ENCODE measurements around the gene RHBDL2.
"Not testable (repeated sequence)": the region's sequence is repeated elsewhere in the genome, so short reads cannot be mapped to it uniquely, and the experiment has no call there.

Gene RHBDL2

DNA sequence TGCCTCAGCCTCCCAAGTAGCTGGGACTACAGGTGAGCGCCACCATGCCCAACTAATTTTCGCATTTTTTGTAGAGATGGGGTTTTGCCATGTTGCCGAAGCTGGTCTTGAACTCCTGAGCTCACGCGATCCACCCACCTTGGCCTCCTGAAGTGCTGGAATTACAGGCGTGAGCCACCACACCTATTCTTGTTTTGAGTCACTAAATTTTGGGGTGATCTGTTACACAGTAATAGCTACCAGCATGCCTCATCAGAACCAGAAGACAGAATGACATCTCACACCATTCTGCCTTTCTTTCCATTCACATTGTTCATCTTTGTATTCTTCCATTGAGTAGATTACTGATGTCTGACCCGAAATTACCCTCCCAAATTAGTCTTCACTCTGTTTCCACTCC lies 9.1 kb downstream of the RHBDL2 start:
- DNase-seq (ENCODE audit: low spot score) = no peak

- no peak for DNase-seq (ENCODE audit: low spot score)
Measured at GRCh38 chr1:38929476-38929875, 12.2 kb downstream of the RHBDL2 start.

GRCh38 chr1:38929054-38929453 lies 12.6 kb downstream of the RHBDL2 start:
- no peak for DNase-seq (ENCODE audit: low spot score)

- DNase-seq (ENCODE audit: low spot score) = no peak
Measured at GRCh38 chr1:38926091-38926490, 15.5 kb downstream of the RHBDL2 start.

DNA sequence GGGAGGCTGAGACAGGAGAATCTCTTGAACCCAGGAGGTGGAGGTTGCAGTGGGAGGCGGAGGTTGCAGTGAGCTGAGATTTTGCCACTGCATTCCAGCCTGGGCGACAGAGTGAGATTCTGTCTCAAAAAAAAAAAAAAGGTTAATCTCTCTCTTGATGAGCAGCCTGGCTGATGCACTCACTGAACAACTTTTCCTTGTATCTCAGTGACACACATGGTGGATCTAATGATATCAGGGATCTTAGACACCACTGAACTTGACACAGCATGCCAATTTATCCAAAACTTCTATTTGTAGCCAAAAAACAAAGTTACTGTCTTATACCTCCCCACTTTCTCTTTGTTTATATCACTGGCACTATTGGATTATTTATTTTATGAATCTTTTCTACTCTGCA lies 16.2 kb downstream of the RHBDL2 start:
- DNase-seq (ENCODE audit: low spot score) = no peak

- DNase-seq (ENCODE audit: low spot score) = no peak
Measured at GRCh38 chr1:38923607-38924006, 18.0 kb downstream of the RHBDL2 start.

GRCh38 chr1:38919130-38919529 lies 22.5 kb downstream of the RHBDL2 start:
- no peak for DNase-seq (ENCODE audit: low spot score)

- no peak for DNase-seq (ENCODE audit: low spot score)
Measured at GRCh38 chr1:38918568-38918967, 23.1 kb downstream of the RHBDL2 start.

DNA sequence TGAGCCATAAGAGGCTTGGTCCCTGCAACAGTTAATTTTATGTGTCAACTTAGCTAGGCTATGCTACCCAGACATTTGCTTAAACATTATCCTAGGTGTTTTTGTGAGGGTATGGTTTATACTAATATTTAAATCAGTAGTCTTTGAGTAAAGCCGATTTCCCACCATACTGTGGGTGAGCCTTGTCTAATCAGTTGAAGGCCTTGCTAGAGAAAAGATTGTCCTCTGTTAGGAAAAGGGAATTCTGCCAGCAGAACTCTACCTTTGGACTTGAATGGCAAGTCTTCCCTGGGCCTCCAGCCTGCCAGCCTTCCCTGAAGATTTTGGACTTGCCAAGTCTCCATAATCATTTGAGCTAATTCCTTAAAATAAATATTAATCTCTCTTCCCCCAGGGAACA lies 23.9 kb downstream of the RHBDL2 start:
- DNase-seq (ENCODE audit: low spot score) = no peak

GRCh38 chr1:38917337-38917736 lies 24.3 kb downstream of the RHBDL2 start:
- no peak for DNase-seq (ENCODE audit: low spot score)

DNA sequence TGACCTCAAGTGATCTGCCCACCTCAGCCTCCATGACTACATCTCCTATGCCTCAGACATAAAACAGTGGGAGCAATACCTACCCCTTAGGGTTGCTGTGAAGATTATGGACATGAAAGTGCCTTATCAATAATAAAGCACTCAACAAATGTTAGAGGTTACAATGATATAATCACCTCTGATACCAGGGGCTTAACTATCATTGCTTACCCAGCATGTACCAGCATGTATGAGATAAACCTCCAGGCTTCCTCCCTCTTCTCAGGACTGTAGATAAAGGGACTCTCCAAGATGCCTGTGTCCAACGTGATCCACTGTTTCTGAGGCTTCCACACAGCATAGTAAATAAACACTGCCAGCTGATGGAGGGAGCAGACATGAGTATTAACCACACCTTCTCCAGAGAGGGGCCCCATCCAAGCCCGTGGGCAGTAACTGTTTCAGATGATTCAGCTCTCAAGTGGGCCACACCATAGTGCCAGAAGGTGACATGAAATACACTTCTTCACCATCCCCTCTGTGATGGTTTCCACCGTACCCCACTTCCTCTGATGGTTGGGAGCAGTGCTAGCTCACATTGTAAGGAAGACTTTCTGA lies 26.2 kb downstream of the RHBDL2 start:
- no peak for DNase-seq (ENCODE audit: low spot score)

GRCh38 chr1:38914908-38915307 lies 26.7 kb downstream of the RHBDL2 start:
- not testable (repeated sequence) for DNase-seq (ENCODE audit: low spot score)

GRCh38 chr1:38908821-38909220 lies 32.8 kb downstream of the RHBDL2 start:
- DNase-seq (ENCODE audit: low spot score) = no peak

GRCh38 chr1:38905985-38906384 lies 35.6 kb downstream of the RHBDL2 start:
- DNase-seq (ENCODE audit: low spot score) = no peak

DNA sequence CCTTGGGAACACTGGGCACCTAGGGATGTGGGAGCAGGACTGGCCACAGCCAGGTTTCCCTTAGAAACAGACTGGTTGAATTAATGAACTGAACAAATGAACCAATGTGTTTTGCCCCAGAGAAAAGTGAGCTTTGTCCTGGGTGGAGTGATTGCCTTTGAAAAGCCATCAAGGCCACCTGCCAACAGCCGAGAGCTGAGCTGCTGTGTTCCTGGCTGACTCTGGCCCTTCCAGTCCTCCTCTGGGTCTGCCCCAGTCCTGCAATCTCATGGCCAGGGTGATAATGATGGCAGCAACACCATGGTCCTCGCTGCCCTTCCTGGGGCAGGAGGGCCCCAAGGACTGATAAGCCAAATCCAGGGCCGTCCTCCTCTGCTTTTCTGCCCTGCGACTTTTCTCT lies 42.1 kb downstream of the RHBDL2 start:
- DNase-seq (ENCODE audit: low spot score) = no peak

DNA sequence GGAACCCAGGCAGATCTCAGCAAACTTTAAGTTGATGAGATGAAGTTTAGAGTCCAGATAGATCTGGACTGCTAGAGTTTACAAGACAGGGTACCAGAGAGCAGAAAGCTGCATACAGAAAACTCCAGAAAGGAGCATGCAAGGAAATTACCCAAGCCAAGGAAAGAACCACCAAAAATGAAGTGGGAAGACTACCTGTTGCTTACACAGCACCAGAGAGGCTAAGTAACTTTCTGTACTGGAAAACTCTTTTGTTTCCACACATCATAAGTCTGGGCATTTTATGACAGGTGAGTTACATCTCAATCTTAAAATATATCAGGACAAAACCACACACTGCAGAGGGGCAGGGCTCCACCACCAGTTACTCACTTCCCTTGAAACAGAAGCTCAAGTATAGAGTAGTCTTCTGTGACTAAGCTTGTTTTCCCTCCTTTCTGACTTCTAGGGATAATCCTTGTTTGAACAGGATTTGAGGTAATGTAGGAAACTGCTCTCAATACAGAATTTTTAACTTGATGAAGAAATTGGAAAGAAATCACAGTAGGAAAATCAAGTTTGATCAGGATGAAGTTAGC lies 42.9 kb downstream of the RHBDL2 start:
- peak; percentile 18 for DNase-seq (ENCODE audit: low spot score)

- DNase-seq (ENCODE audit: low spot score) = no peak
Measured at GRCh38 chr1:38896169-38896568, 45.5 kb downstream of the RHBDL2 start.

- DNase-seq (ENCODE audit: low spot score) = peak; percentile 29
Measured at GRCh38 chr1:38892976-38893375, 48.7 kb downstream of the RHBDL2 start.

DNA sequence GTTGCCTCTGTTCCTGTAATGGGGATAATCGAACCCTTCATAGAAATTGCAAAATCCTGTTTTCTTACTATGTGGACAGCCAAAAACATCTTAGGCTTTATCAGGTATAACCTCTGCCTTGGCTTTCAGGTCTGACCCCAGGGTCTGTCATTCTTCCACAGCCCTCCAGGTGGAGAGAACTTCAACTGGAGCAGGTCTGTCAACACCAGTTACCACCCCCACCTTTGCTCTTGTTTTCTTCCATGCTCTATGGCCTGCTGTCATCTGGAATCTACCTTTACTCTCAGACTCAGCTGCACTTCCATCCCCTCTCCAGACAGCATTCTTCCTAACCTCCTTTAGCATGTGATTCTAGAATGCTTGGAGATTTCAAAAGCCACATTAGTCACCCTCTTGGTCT lies 49.9 kb downstream of the RHBDL2 start:
- DNase-seq (ENCODE audit: low spot score) = peak; percentile 30

- no peak for DNase-seq (ENCODE audit: low spot score)
Measured at GRCh38 chr1:38889589-38889988, 52.0 kb downstream of the RHBDL2 start.

DNA sequence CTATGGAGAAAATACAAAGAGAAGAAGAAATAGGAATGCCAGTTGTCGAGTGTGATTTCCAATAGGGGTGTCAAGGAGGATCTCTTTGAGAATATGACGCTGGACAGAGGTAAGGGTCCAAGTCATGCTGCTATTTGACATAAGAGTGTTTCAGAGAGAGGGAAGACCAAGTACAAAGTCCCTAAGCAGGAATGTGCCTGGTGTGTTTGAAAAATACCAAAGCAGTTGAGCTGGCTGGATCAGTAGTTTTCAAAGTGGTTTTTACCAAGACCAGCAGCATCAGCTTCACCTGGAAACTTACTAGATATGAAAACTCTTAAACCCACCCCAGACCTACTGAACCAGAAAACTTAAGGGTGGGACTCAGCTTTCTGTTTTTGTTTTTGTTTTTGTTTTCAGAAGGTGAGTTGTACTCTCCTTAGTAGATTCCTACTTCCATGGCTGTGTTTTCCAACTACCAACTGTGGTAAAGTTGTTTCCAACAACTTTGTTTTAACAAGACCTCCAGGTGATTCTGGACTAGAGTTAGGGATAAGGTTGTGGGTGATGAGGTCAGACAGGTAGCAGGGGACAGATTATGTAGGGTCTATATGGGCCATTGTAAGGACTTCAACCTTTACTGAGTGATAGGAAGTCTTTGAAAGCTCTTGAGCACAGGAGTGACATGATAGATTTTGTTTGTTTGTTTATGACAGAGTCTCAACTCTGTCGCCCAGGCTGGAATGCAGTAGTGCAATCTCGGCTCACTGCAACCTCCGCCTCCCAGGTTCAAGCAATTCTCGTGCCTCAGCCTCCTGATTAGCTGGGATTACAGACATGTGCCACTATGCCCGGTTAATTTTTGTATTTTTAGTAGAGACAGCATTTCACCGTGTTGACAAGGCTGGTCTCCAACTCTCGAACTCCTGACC lies 53.0 kb downstream of the RHBDL2 start:
- no peak for DNase-seq (ENCODE audit: low spot score)

DNA sequence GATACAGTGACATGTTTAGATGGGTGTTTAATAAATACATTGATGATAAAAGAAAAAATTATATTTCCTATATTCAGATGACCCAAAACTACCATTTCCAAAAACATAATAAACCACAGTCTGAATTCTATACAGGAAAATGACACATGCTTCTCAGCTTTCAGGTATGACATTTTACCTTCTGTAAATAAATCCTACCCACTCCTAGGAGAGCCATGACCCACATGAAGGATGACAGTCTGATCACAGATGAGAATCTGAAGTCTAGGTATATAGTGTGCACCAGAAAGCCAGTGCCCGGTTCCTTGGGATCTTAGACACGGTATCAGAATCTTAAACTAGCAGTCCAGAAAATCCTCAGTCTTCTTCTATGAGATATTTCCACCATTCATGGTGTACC lies 56.5 kb downstream of the RHBDL2 start:
- no peak for DNase-seq (ENCODE audit: low spot score)

GRCh38 chr1:38881487-38881886 lies 60.1 kb downstream of the RHBDL2 start, which contains the start of gene GJA9:
TSS of gene GJA9 (minus strand) at chr1:38881587. CDS start at chr1:38876098, 5,489 bp downstream.
- no peak for DNase-seq (ENCODE audit: low spot score)
